ENCODE measurements around the gene SHTN1. TPM values are rescaled to one million over a fixed set of nuclear protein-coding genes. Genes with fewer than 3 reads are reported as not detected.

SHTN1 gene
- total and polyA plus RNA-seq, 2 donors (not counting 3 experiments of a cell fraction or from before 2014, with no cell fraction given) = 4.8 to 36.5 TPM

DNA sequence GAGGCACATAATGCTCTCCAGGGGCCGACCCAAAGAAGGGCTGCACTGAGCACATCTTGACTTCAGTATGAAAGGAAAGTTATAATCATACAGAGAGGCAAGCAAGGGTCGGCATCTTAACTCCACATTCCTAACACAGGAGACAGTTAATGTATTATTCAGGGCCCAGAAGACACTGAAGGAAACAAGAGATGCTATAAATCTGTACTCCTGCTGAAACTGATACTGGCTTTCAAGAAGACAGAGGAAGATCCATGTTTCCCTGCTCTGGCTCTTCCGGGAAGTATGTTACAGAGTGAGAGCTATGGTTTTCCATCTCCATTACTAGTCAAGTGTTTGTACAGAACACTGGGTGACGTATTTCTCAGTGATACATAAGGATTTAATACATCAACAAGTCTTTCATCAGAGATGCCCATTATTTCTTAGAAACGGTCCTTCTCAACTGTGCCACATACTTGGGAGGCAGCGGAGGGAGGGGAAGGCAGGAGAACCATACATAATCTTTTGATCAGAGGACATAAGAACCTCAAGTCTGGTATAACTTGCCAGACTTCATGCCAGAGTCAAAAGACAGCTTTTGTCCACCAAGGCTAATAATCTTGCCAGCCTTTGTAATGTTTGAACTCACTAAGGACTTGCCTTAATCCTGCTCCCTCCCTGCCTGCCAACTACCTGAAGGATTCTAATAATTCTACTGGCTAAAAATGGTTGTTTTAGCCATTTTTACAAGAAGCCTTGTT lies 97.6 kb downstream of the SHTN1 start:
- no peak for DNase-seq (ENCODE audit: low read depth, low spot score)
- H3K79me2 ChIP-seq (ENCODE audit: control insufficient read depth, insufficient read depth, low read length) = no peaks in the 10 kb centered on the region
- H3K4me1 ChIP-seq (ENCODE audit: control insufficient read depth, extremely low read depth, insufficient read depth, low read length) = no peaks in the 10 kb centered on the region
- ChIA-PET POLR2A (no interaction called here), CTCF (no interaction called here)
- TF ChIP-seq, protein P1, sequence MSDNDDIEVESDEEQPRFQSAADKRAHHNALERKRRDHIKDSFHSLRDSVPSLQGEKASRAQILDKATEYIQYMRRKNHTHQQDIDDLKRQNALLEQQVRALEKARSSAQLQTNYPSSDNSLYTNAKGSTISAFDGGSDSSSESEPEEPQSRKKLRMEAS (IDR thresholded peaks at IDR 0.05; ENCODE audit: insufficient read depth, insufficient read length) = no peak
- TF ChIP-seq GATA2 (IDR thresholded peaks at IDR 0.05; ENCODE audit: insufficient read depth, insufficient read length, low read depth, low read length) = no peak
- TF ChIP-seq MYC (IDR thresholded peaks at IDR 0.05; ENCODE audit: low read depth, low read length) = no peak
- TF ChIP-seq POLR2A (IDR thresholded peaks at IDR 0.05; ENCODE audit: low read depth, low read length) = no peak
- TF ChIP-seq EZH2 (IDR thresholded peaks at IDR 0.05; ENCODE audit: borderline replicate concordance, low read depth, low read length, severe bottlenecking) = no peak
- no peak for TF ChIP-seq JUN (IDR thresholded peaks at IDR 0.05; ENCODE audit: borderline replicate concordance, insufficient read depth, insufficient read length, low read depth)
- TF ChIP-seq POLR2AphosphoS5 (IDR thresholded peaks at IDR 0.05; ENCODE audit: insufficient read depth, low read depth, low read length) = no peak
- TF ChIP-seq, protein P2, sequence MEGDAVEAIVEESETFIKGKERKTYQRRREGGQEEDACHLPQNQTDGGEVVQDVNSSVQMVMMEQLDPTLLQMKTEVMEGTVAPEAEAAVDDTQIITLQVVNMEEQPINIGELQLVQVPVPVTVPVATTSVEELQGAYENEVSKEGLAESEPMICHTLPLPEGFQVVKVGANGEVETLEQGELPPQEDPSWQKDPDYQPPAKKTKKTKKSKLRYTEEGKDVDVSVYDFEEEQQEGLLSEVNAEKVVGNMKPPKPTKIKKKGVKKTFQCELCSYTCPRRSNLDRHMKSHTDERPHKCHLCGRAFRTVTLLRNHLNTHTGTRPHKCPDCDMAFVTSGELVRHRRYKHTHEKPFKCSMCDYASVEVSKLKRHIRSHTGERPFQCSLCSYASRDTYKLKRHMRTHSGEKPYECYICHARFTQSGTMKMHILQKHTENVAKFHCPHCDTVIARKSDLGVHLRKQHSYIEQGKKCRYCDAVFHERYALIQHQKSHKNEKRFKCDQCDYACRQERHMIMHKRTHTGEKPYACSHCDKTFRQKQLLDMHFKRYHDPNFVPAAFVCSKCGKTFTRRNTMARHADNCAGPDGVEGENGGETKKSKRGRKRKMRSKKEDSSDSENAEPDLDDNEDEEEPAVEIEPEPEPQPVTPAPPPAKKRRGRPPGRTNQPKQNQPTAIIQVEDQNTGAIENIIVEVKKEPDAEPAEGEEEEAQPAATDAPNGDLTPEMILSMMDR (IDR thresholded peaks at IDR 0.05; ENCODE audit: extremely low read depth in 1 of 2, insufficient read depth in 1 of 2, low read depth in 1 of 2, low read length in 2 of 2) = no peak
- TF ChIP-seq FOS (IDR thresholded peaks at IDR 0.05; ENCODE audit: borderline replicate concordance, insufficient read depth, low read length) = no peak
- H3K9me1 ChIP-seq (replicated peaks; ENCODE audit: control insufficient read depth, extremely low read depth, insufficient read depth, low read length) = no peaks in the 10 kb centered on the region
- peaks cover 3 to 5% of the 10 kb centered on the region in 2 experiments for H3K36me3 ChIP-seq (ENCODE audit: control insufficient read depth in 2 of 2, extremely low read depth in 1 of 2, insufficient read depth in 2 of 2, low read length in 2 of 2)
- H3K27ac ChIP-seq (ENCODE audit: insufficient read depth, low read depth, low read length) = no peak overlapping the region
- no peak for FAIRE-seq
- H3K9me3 ChIP-seq (replicated peaks; ENCODE audit: control insufficient read depth, insufficient read depth, low read length) = no peaks in the 10 kb centered on the region
- no peaks in the 10 kb centered on the region for H4K20me1 ChIP-seq (replicated peaks; ENCODE audit: control insufficient read depth, extremely low read depth, insufficient read depth, low read length)
- no peaks in the 10 kb centered on the region for H3K27me3 ChIP-seq (ENCODE audit: control insufficient read depth in 2 of 2, insufficient read depth in 2 of 2, low read length in 2 of 2)
- BruUV-seq (replicated peaks) = no TSS peak
- dilution Hi-C loops (cut with MboI; ENCODE audit: extremely low pct_ligation_motif_present, low sequenced_read_pairs) = no loop called here
- H3K9ac ChIP-seq (replicated peaks; ENCODE audit: extremely low read depth, insufficient read depth, low read length) = no peak overlapping the region
- no peak overlapping the region for H3K4me3 ChIP-seq (replicated peaks in 1 of 3; ENCODE audit: insufficient read depth in 1 of 3, low read depth in 1 of 3, low read length in 3 of 3)
- no peak overlapping the region for H3K4me2 ChIP-seq (ENCODE audit: insufficient read depth, low read length)
- intact Hi-C loops (cut with micrococcal nuclease) = no loop called here
- no peak overlapping the region for H2AFZ ChIP-seq (ENCODE audit: low read depth, low read length)
